C4-2B (cell line): ENCODE data around the gene VCAN.

Experiments
- H3K27ac ChIP-seq: fragments of 450-650 bp; 2 replicates; pipeline ENCODE4 v1.5.1; 2017
- ZFX ChIP-seq: fragments of 450-650 bp; IDR thresholded peaks from 2 replicates; pipeline ENCODE4 v1.6.1; 2017
- TF ChIP-seq, protein P1 (sequence below): fragments of 450-650 bp; conservative IDR thresholded peaks from 2 replicates; pipeline ENCODE4 v1.5.1; 2017; ENCODE audit warnings: mild to moderate bottlenecking

The VCAN gene

DNA sequence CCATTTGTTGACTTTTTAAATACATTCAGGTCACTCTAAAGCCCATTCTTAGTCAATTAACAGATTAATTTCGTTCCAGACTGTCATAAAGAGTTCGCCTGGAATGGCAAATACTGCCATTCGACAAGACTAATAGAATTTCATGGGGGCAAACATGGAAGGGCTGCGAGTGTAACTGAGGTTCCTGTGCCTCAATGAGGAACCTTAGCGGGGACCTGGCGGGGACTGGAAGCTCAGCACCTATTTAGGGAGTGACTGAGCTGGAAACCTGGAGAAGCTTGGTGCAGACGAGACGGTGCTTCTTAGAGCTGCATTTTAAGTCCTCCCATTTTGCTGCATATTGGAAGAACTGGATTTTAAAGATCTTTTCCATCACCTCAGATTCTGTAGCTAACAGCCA lies 3.4 kb downstream of the VCAN start:
- TF ChIP-seq ZFX: no peak
- TF ChIP-seq, protein P1, sequence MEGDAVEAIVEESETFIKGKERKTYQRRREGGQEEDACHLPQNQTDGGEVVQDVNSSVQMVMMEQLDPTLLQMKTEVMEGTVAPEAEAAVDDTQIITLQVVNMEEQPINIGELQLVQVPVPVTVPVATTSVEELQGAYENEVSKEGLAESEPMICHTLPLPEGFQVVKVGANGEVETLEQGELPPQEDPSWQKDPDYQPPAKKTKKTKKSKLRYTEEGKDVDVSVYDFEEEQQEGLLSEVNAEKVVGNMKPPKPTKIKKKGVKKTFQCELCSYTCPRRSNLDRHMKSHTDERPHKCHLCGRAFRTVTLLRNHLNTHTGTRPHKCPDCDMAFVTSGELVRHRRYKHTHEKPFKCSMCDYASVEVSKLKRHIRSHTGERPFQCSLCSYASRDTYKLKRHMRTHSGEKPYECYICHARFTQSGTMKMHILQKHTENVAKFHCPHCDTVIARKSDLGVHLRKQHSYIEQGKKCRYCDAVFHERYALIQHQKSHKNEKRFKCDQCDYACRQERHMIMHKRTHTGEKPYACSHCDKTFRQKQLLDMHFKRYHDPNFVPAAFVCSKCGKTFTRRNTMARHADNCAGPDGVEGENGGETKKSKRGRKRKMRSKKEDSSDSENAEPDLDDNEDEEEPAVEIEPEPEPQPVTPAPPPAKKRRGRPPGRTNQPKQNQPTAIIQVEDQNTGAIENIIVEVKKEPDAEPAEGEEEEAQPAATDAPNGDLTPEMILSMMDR: no peak

DNA sequence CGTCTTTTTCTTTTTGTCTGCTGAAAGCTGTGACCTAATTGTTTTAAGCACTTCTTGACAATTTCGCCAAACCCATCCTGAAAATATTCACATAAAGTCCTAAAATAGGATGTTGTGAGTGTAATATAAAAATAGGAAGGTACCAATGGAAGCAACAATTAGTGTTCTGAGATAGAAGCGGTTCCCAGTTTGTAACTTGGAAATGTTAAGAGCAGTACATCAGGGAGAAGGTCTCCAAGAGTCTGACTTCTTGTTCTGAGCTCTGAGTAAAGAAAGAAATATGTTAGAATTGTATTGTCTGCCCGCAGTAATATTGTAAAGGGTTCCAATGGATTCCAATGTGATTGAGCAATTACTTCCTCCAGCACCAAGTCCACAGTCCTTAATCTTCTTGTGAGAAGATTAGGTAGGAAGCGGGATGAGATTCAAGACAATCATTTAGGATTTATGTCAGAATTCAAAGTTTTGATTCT lies 3.9 kb downstream of the VCAN start:
- no peak for TF ChIP-seq ZFX
- TF ChIP-seq, protein P1: no peak
- no peak overlapping the region for H3K27ac ChIP-seq

More for the DNA sequence above, 3.4 kb downstream of the VCAN start:
- H3K27ac ChIP-seq: no peak overlapping the region; the same call in 1 of the 2 replicates

DNA sequence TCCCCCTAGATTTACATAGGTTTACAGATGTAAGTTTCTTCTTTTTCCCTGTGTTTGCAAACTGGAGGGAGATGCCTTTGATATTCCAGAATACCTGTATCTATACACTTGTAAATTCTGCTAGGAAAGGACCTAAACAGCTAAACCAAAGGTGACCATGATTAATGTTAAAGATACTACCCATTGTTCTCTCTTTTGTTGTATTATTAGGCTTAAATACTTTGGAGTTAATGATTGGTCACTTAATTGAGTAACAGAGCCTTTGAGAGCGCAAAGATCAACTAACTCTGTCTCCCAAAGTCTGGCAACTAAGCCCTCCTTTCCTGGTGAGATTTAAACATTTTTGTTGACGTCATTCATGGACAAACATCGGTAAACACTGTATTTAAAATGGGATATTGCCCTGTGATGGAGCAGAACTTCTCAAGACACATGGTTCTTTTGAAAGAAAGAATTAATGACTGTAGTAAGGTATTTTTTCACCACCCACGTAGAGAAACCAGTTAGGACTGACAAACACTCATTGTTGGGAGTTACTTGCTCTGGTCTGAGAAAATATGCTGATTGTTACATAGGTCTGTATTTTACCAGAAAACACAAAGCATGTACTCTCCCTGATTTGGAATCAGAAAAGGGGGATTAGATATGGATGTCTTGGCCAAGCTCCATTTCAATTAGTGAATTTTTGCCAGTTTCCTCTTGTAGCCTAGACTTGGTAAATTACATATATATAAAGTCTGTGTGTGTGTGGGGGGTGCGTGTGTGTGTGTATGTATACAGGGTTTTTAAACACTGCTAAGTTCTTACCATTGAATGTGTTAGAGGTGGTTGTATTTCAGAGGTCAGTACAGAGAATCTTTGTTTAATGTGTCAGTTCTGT lies 4.6 kb downstream of the VCAN start:
- H3K27ac ChIP-seq: no peak overlapping the region
- TF ChIP-seq, protein P1: no peak
- TF ChIP-seq ZFX: no peak

DNA sequence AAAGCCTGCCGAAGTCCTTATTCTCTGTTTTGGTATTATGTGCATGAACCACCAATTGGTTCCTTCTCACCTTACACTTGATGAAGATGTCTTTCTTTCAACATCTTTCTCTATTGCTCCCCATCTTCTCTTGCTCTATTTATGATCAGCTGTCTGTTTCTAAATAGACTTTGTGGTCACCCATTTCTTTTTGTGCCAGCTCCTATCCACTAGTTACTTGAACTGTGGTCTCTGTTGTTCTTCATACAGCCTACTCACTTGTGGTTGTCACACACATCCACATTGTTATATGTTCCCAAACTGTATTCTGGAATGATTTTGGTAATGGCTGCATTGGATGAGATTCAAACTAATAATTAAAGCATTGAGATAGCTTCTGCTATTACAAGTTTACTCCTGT lies 11.4 kb downstream of the VCAN start:
- H3K27ac ChIP-seq: no peak overlapping the region

DNA sequence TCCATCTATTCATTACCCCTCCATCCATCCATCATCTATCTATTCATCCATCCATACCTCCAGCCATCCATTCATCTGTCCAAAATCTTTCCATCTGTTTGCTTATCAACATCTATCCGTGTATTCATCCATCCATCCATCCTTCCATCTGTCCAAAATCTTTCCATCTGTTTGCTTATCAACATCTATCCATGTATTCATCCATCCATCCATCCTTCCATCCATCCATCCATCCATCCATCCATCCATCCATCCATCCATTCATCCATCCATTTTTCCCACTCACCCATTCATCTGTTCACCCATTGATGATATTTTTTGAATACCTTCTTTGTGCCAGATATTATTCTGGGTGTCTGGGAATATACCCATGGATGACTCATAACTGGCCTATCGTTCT lies 12.8 kb downstream of the VCAN start:
- TF ChIP-seq ZFX: no peak
- TF ChIP-seq, protein P1: no peak
- no peak overlapping the region for H3K27ac ChIP-seq

More for the DNA sequence above, 11.4 kb downstream of the VCAN start:
- TF ChIP-seq, protein P1: no peak
- TF ChIP-seq ZFX: no peak

DNA sequence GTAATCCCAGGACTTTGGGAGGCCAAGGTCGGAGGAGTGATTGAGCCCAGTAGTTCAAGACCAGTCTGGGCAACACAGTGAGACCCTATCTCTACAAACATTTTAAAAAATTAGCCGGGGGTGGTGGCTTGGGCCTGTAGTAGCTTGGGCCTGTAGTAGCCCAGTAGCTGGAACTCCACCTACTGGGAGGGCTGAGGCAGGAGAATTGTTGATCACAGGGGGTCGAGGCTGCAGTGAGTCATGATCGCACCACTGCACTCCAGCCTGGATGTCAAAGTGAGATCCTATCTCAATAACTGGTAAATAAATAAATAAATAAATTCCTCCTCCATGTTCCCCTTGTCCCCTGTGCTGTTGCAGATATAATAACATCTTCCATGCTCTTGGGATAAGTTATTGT lies 14.3 kb downstream of the VCAN start:
- TF ChIP-seq, protein P1: no peak
- TF ChIP-seq ZFX: no peak
- no peak overlapping the region for H3K27ac ChIP-seq

DNA sequence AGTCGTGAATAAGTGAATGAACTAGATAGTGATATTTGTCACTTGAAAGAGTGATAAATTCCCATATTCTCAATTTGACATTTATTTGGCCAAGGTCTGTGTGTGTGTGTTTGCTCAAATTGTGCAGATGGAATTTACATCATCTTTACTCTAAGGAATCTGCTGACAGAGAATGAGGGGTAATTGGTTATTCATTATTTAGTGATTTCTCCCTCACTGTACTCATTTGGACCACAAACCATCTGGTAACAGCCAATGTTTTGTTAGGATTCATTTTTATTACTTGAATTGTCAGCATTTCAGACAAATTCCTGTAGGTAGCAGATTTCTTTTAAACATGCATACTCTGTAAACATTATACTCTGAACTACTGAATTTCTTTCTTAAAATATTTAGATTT lies 15.6 kb downstream of the VCAN start:
- TF ChIP-seq ZFX: no peak
- TF ChIP-seq, protein P1: no peak
- H3K27ac ChIP-seq: no peak overlapping the region
